Left ventricle myocardium inferior (tissue), 1 donor: ENCODE results near the gene CLEC4G. TPM values are rescaled to one million over a fixed set of nuclear protein-coding genes. Genes with fewer than 3 reads are reported as not detected.

Source experiments
- DNase-seq: peaks from one replicate; pipeline ENCODE4 v3.0.0-alpha.2; 2020
- H3K27ac ChIP-seq: fragments of 200-600 bp; replicated peaks from 2 replicates; pipeline ENCODE4 v1.8.0; 2021
- H3K27me3 ChIP-seq: fragments of 200-600 bp; 2 replicates; pipeline ENCODE4 v1.8.0; 2021; ENCODE audit warnings: low read depth
- H3K36me3 ChIP-seq: fragments of 200-600 bp; 2 replicates; pipeline ENCODE4 v1.8.0; 2021
- H3K4me1 ChIP-seq: fragments of 200-600 bp; 2 replicates; pipeline ENCODE4 v1.8.0; 2021
- H3K4me3 ChIP-seq: fragments of 200-600 bp; 2 replicates; pipeline ENCODE4 v1.8.0; 2021; ENCODE audit warnings: mild to moderate bottlenecking, moderate library complexity
- H3K9me3 ChIP-seq: fragments of 200-600 bp; replicated peaks from 2 replicates; pipeline ENCODE4 v1.8.0; 2021
- intact Hi-C: fragments of 100-400 bp; cut with micrococcal nuclease; formaldehyde crosslinking; loops from one replicate; pipeline ENCODE4 v1.11.0; 2022
- total RNA-seq: library from RNA; stranded (reverse); fragmentation: NEBNext Ultra II Directional; extraction: Animal tissue kit (Norgen Biotek cat#: 25700); gene quantifications from one replicate; pipeline ENCODE4 v1.2.1, GENCODE V29; 2021
- TF ChIP-seq, protein P1 (sequence below): fragments of 200-600 bp; IDR thresholded peaks from 2 replicates; pipeline ENCODE4 v1.8.0; 2021; ENCODE audit warnings: antibody characterized with exemption, mild to moderate bottlenecking, borderline replicate concordance
- donor health status: DM: no; HTN: yes; CAD: no; lungs with severe emphysema.

Gene CLEC4G
- total RNA-seq, 1 donor from 2014 or later = 0.71 TPM

DNA sequence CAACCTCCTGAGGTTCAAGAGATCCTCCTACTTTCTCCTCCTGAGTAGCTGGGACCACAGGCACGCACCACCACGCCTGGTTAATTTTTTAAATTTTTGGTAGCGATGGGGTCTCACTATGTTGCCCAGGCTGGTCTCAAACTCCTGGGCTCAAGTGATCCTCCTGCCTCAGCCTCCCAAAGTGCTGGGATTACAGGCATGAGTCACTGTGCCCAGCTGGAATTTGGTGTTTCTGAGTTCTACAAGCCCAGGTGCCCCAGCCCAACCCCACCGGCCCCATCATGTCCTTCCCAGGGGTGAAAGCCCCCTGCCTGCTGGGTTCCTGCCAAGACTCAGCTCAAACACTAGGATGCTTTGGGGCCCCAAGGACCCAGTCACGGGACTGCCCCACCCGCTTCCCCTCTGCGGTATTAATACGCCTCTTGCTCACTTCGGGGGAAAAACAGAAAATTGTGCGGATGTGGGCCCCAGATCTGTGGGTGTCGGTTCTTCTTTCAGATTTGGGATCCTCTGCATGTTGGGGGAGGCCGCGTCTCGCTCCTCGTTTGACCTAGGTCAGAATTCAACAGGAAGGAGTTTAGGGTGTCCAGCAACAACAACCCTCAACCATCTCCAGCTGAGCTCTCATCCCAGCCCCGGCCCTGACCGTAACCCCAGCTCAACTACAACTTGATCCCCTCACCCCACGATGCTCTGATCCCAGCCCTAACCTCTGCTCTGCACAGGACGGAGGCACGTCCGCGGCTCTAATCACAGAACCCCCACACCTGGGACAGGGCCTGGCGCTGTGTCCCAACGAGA is 26.3 kb downstream of the CLEC4G start:
- no peaks in the 10 kb centered on the region for H3K9me3 ChIP-seq
- H3K27ac ChIP-seq = peak overlapping the region; percentile 38
- TF ChIP-seq, protein P1, sequence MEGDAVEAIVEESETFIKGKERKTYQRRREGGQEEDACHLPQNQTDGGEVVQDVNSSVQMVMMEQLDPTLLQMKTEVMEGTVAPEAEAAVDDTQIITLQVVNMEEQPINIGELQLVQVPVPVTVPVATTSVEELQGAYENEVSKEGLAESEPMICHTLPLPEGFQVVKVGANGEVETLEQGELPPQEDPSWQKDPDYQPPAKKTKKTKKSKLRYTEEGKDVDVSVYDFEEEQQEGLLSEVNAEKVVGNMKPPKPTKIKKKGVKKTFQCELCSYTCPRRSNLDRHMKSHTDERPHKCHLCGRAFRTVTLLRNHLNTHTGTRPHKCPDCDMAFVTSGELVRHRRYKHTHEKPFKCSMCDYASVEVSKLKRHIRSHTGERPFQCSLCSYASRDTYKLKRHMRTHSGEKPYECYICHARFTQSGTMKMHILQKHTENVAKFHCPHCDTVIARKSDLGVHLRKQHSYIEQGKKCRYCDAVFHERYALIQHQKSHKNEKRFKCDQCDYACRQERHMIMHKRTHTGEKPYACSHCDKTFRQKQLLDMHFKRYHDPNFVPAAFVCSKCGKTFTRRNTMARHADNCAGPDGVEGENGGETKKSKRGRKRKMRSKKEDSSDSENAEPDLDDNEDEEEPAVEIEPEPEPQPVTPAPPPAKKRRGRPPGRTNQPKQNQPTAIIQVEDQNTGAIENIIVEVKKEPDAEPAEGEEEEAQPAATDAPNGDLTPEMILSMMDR = no peak
- intact Hi-C loops = no loop called here
- DNase-seq = peak; percentile 30
- H3K4me1 ChIP-seq = no peaks in the 10 kb centered on the region
- no peaks in the 10 kb centered on the region for H3K36me3 ChIP-seq
- H3K27me3 ChIP-seq = peaks cover 57% of the 10 kb centered on the region
- H3K4me3 ChIP-seq = no peak overlapping the region

DNA sequence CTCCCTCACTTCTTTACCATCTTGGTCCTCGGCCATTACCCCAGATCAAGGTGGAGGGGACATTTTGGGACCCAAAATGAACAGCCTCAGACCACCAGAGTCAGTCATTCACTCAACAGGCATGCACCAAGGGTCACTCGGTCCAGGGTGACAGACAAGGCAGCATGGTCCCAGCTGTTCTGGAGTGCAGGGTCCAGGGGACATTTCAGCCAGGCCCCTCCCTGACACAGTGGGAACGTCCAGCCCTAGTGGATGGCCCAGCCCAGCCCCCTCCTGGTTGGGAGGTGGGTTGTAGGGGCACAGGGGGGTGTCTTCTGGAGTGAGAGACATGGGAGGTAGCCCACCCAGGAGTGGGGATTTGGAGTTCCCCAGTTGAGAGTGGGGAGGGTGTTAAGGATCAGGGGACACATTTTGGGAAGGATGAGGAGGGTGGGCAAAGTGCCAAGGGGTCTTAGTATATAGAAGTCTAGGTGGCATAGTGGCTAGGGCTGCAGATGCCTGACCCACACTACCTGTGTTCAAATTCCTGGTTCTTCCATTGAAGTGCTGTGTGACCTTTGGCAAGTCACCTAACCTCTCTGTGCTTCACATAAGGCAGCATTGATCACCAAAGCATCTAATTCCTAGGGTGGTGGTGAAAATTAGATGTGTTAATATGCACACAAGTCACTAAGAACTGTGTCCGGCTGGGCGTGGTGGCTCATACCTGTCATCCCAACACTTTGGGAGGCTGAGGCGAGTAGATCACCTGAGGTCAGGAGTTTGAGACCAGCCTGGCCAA is 27.4 kb downstream of the CLEC4G start:
- DNase-seq = no peak
- intact Hi-C loops = no loop called here

DNA sequence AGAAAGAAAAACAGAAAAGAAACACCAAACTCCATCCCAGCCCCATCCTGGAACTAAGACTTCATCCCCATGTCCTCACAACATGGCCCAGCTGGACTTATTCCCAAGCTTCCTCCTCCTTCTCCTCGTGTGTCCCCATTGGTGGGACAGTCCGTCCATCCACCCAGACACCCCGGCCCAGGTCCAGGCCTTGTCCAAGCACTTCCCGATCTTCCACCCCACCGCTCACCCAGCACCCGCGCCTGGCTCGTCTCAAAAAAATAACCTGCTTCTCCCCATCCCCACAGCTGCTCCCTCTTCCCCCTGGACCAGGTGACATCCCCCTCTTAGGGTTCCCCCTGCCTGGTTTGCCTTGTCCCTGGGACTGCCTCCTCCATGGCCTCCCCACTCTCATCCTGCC is 28.6 kb downstream of the CLEC4G start:
- Histone ChIP-seq H3K4me3 (no peak overlapping the region), H3K9me3 (no peaks in the 10 kb centered on the region), H3K4me1 (no peaks in the 10 kb centered on the region), H3K36me3 (no peaks in the 10 kb centered on the region), H3K27me3 (peaks cover 69% of the 10 kb centered on the region), H3K27ac (no peak overlapping the region)
- DNase-seq = no peak
- TF ChIP-seq, protein P1 = no peak
- intact Hi-C loops = no loop called here

More for the DNA sequence above, 27.4 kb downstream of the CLEC4G start:
- Histone ChIP-seq H3K9me3 (no peaks in the 10 kb centered on the region), H3K27ac (no peak overlapping the region), H3K4me3 (no peak overlapping the region), H3K4me1 (no peaks in the 10 kb centered on the region), H3K27me3 (peaks cover 60% of the 10 kb centered on the region), H3K36me3 (no peaks in the 10 kb centered on the region)
- TF ChIP-seq, protein P1 = no peak

DNA sequence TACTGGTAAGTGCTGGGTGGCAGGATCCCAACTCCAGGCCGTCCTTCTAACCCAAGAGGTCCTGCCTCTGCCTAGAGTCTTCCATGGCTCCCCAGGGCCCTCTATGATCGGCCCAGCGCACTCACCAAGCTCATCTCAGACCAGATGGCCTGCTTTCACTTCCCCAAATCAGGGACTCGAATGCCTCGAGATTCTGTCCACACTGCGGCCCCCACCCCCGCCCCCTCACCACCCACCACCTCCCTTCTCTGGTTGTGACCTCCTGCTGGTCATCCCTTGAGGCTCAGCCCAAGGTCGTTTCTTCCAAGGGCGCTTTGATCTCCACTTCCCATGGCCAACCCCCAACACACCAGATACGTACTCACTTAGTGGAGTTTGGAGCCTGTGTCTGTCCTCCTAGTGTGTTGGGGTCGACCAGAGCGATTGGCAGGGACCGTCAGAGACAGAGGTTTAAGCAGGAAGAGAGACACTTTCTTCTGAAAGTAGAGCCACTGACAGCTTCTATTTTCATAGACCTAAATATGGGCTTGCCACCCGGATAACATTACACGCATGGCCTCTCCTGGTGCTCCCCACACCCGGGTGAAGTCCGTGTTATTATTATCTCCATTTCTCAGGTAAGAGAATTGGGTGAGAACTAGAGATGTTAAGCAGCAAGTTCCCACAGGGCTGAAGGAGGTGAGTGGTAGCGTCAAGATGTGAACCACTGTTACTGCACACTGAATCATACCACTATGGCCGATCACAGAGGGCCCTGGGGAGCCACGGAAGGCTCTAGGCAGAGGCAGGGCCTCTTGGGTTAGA is 30.1 kb downstream of the CLEC4G start, which contains the start of gene FCER2:
Gene FCER2 (minus strand): TSS at position 478 of the 804 bp plus-strand sequence. CDS start 2,371 bp downstream, outside the sequence.
- Histone ChIP-seq H3K27me3 (peaks cover 80% of the 10 kb centered on the region), H3K4me3 (no peak within 1 kb of the TSS), H3K27ac (no peak within 1 kb of the TSS), H3K4me1 (no peaks in the 10 kb centered on the region), H3K36me3 (no peaks in the 10 kb centered on the region), H3K9me3 (no peaks in the 10 kb centered on the region)
- intact Hi-C loops = no loop called here
- TF ChIP-seq, protein P1 = no peak
- DNase-seq = no peak

DNA sequence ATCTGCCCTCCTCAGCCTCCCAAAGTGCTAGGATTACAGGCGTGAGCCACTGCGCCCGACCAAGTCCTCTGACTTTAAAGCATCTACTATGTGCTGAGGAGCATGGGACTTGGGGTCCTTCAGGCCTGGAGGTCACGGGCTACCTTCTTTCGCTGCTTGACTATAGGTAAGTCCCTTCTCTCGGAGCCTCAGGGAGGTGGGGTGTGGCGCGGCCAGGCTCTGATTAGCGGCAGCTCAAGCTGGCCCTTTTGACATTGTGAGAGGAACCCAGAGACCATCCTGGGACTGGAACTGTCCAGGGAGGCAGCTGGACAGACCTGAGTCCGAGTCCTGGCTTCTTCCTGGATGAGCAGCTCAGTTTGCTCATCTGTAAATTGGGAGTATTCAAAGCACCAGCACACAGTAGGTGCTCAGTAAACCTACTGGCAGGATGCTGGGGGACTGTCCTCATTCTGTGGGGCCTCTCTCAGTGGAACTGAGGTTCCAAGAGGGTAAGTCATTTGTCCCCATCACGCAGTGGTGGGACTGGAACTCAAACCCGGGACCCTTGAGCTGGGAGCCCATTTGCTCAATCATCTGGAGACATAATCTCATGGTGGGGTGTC is 30.8 kb downstream of the CLEC4G start:
- intact Hi-C loops = no loop called here
- Histone ChIP-seq H3K27me3 (peaks cover 87% of the 10 kb centered on the region), H3K9me3 (no peaks in the 10 kb centered on the region), H3K4me1 (no peaks in the 10 kb centered on the region), H3K27ac (no peak overlapping the region), H3K36me3 (no peaks in the 10 kb centered on the region), H3K4me3 (no peak overlapping the region)
- DNase-seq = no peak
- TF ChIP-seq, protein P1 = no peak
